Caco-2 (cell line): ENCODE results near the gene CACNG4. TPM values are rescaled to one million over a fixed set of nuclear protein-coding genes. Genes with fewer than 3 reads are reported as not detected.

Source experiments
- BruUV-seq: library from RNA; stranded (reverse); fragments of 400-500 nt; replicated peaks from 2 replicates; lab custom pipeline; 2021; lab: Mats Ljungman, UMichigan
- CTCF ChIA-PET: fragments of 300-600 bp; sonication (Branson Sonifier 250); formaldehyde crosslinking; loops from one replicate; lab custom pipeline; 2022; ENCODE audit warnings: antibody characterized with exemption; lab: Charles Lee
- POLR2A ChIA-PET: fragments of 300-600 bp; sonication (Branson Sonifier 250); formaldehyde crosslinking; loops from one replicate; lab custom pipeline; 2022; ENCODE audit warnings: antibody characterized with exemption; lab: Charles Lee
- DNase-seq, 2 experiments: peaks; one replicate each; pipeline versions ENCODE4 v3.0.0 to v3.0.0-alpha.2; 2020 to 2022
- H3K27me3 ChIP-seq: replicated peaks from 2 replicates; pipeline ENCODE4 v1.6.0; 2011; ENCODE audit warnings: low read length; ENCODE audit not compliant: control insufficient read depth, insufficient read depth
- H3K36me3 ChIP-seq: 2 replicates; pipeline ENCODE4 v1.5.1; 2011; ENCODE audit warnings: low read length; ENCODE audit not compliant: control insufficient read depth, insufficient read depth
- H3K4me1 ChIP-seq: fragments of 250-450 bp; sonication (Bioruptor Pico); 2 replicates; pipeline ENCODE4 v1.5.1; 2020; ENCODE audit warnings: mild to moderate bottlenecking
- H3K4me3 ChIP-seq: 2 replicates; pipeline ENCODE4 v1.5.1; 2011; ENCODE audit warnings: low read depth, mild to moderate bottlenecking, control low read depth, low read length
- H3K9me3 ChIP-seq: fragments of 250-450 bp; sonication (Bioruptor Pico); 2 replicates; pipeline ENCODE4 v1.5.1; 2020; ENCODE audit warnings: mild to moderate bottlenecking, moderate library complexity
- H3K27ac Mint-ChIP-seq: one replicate; pipeline ENCODE4 v1.8.0; 2022; ENCODE audit warnings: mixed read lengths; ENCODE audit not compliant: unreplicated experiment
- H3K27me3 Mint-ChIP-seq: one replicate; pipeline ENCODE4 v1.8.0; 2022; ENCODE audit warnings: mixed read lengths; ENCODE audit not compliant: insufficient read depth, unreplicated experiment
- H3K36me3 Mint-ChIP-seq: one replicate; pipeline ENCODE4 v1.8.0; 2022; ENCODE audit warnings: mild to moderate bottlenecking, mixed read lengths; ENCODE audit not compliant: insufficient read depth, unreplicated experiment
- H3K4me1 Mint-ChIP-seq: one replicate; pipeline ENCODE4 v1.8.0; 2022; ENCODE audit warnings: low read depth, mixed read lengths; ENCODE audit not compliant: unreplicated experiment
- H3K4me3 Mint-ChIP-seq: one replicate; pipeline ENCODE4 v1.8.0; 2022; ENCODE audit warnings: mild to moderate bottlenecking, moderate library complexity, mixed read lengths; ENCODE audit not compliant: unreplicated experiment
- H3K9me3 Mint-ChIP-seq: one replicate; pipeline ENCODE4 v1.8.0; 2022; ENCODE audit warnings: mixed read lengths; ENCODE audit not compliant: unreplicated experiment
- CTCF ChIP-seq, 2 experiments: fragments of 200-600 bp in 1 of 2; IDR thresholded peaks; 1 replicate in 1 of 2; 2 replicates in 1 of 2; pipeline versions ENCODE4 v1.5.1 to v1.8.0; 2011 to 2022; ENCODE audit warnings: antibody characterized with exemption in 1 of 2, control low read depth in 1 of 2, inconsistent platforms in 1 of 2, low read depth in 1 of 2, low read length in 1 of 2, mild to moderate bottlenecking in 1 of 2, moderate library complexity in 1 of 2; ENCODE audit not compliant: insufficient read depth in 1 of 2, severe bottlenecking in 1 of 2, unreplicated experiment in 1 of 2
- intact Hi-C: fragments of 100-400 bp; cut with micrococcal nuclease; formaldehyde crosslinking; loops from one replicate; pipeline ENCODE4 v1.10.0; 2022; ENCODE audit not compliant: unreplicated experiment
- total RNA-seq: library from RNA; stranded (reverse); gene quantifications from 2 replicates; pipeline ENCODE4 v1.2.3, GENCODE V29; 2022

Gene CACNG4
- total RNA-seq, 1 experiment from 2014 or later, result 12.8 TPM

GRCh38 chr17:66947311-66947710 is 17.2 kb upstream of the CACNG4 start:
- no peaks in the 10 kb centered on the region for H3K27me3 Mint-ChIP-seq
- peaks cover 61% of the 10 kb centered on the region for H3K4me1 Mint-ChIP-seq
- DNase-seq, result no peak
- ChIA-PET CTCF (no interaction called here), POLR2A (no interaction called here)
- no peak for TF ChIP-seq CTCF (IDR thresholded peaks at IDR 0.05; ENCODE audit: insufficient read depth in 1 of 2, low read depth in 1 of 2, low read length in 1 of 2, severe bottlenecking in 1 of 2, unreplicated experiment in 1 of 2)
- Histone ChIP-seq H3K27me3 (no peaks in the 10 kb centered on the region), H3K4me1 (peaks cover 42% of the 10 kb centered on the region), H3K4me3 (no peak overlapping the region), H3K9me3 (peaks cover 10% of the 10 kb centered on the region; the same call in 1 of the 2 replicates), H3K36me3 (no peaks in the 10 kb centered on the region)
- intact Hi-C loops, result no loop called here
- H3K9me3 Mint-ChIP-seq, result peaks cover 17% of the 10 kb centered on the region
- BruUV-seq, result no TSS peak
- peaks cover 39% of the 10 kb centered on the region for H3K36me3 Mint-ChIP-seq
- H3K4me3 Mint-ChIP-seq, result no peak overlapping the region
- peak overlapping the region; percentile 26 for H3K27ac Mint-ChIP-seq

GRCh38 chr17:66948061-66948750 is 16.3 kb upstream of the CACNG4 start:
- peaks cover 62% of the 10 kb centered on the region for H3K4me1 Mint-ChIP-seq
- intact Hi-C loops, result no loop called here

GRCh38 chr17:66949501-66949900 is 15.0 kb upstream of the CACNG4 start:
- peak overlapping the region; percentile 72 for H3K4me3 Mint-ChIP-seq
- intact Hi-C loops, result no loop called here
- peaks cover 47% of the 10 kb centered on the region for H3K4me1 ChIP-seq

More at GRCh38 chr17:66948061-66948750, 16.3 kb upstream of the CACNG4 start:
- ChIA-PET CTCF (no interaction called here), POLR2A (no interaction called here)
- BruUV-seq, result no TSS peak
- H3K27ac Mint-ChIP-seq, result no peak overlapping the region
- no peaks in the 10 kb centered on the region for H3K27me3 Mint-ChIP-seq
- no peak overlapping the region for H3K4me3 Mint-ChIP-seq
- no peaks in the 10 kb centered on the region for H3K27me3 ChIP-seq
- no peaks in the 10 kb centered on the region for H3K36me3 ChIP-seq
- H3K36me3 Mint-ChIP-seq, result peaks cover 46% of the 10 kb centered on the region
- peaks cover 17% of the 10 kb centered on the region for H3K9me3 Mint-ChIP-seq
- TF ChIP-seq CTCF (IDR thresholded peaks at IDR 0.05; ENCODE audit: insufficient read depth in 1 of 2, low read depth in 1 of 2, low read length in 1 of 2, severe bottlenecking in 1 of 2, unreplicated experiment in 1 of 2), result no peak
- no peak overlapping the region for H3K4me3 ChIP-seq
- H3K9me3 ChIP-seq, result peaks cover 10% of the 10 kb centered on the region; the same call in 1 of the 2 replicates
- peaks cover 44% of the 10 kb centered on the region for H3K4me1 ChIP-seq
- no peak for DNase-seq

More at GRCh38 chr17:66949501-66949900, 15.0 kb upstream of the CACNG4 start:
- Mint-ChIP-seq H3K27me3 (no peaks in the 10 kb centered on the region), H3K36me3 (peaks cover 46% of the 10 kb centered on the region), H3K9me3 (peaks cover 17% of the 10 kb centered on the region), H3K4me1 (peaks cover 49% of the 10 kb centered on the region), H3K27ac (peak overlapping the region; percentile 99)
- Histone ChIP-seq H3K9me3 (peaks cover 10% of the 10 kb centered on the region; the same call in 1 of the 2 replicates), H3K36me3 (no peaks in the 10 kb centered on the region), H3K27me3 (no peaks in the 10 kb centered on the region), H3K4me3 (no peak overlapping the region)
- BruUV-seq, result no TSS peak
- ChIA-PET CTCF (no interaction called here), POLR2A (no interaction called here)
- DNase-seq, result no peak
- no peak for TF ChIP-seq CTCF (IDR thresholded peaks at IDR 0.05; ENCODE audit: insufficient read depth in 1 of 2, low read depth in 1 of 2, low read length in 1 of 2, severe bottlenecking in 1 of 2, unreplicated experiment in 1 of 2)
